HG02981 (cell line): ENCODE data around the gene TBCC.
"Not testable (repeated sequence)": the region's sequence is repeated elsewhere in the genome, so short reads cannot be mapped to it uniquely, and the experiment has no call there.

ENCODE experiments used
- ATAC-seq: cut with Tn5 transposase; IDR thresholded peaks from one replicate; pipeline ENCODE4 v1.9.1; 2021; ENCODE audit warnings: mild to moderate bottlenecking, moderate library complexity; ENCODE audit not compliant: unreplicated experiment

TBCC gene

GRCh38 chr6:42735976-42736375 lies 9.9 kb downstream of the TBCC start:
- ATAC-seq = no peak

- not testable (repeated sequence) for ATAC-seq
Measured at GRCh38 chr6:42733867-42734481, 11.9 kb downstream of the TBCC start.

GRCh38 chr6:42729731-42730130 lies 16.2 kb downstream of the TBCC start:
- ATAC-seq = no peak

GRCh38 chr6:42727627-42728026 lies 18.3 kb downstream of the TBCC start:
- ATAC-seq = no peak

- no peak for ATAC-seq
Measured at GRCh38 chr6:42727087-42727611, 18.8 kb downstream of the TBCC start.

- peak; percentile 68 for ATAC-seq
Measured at GRCh38 chr6:42726485-42727086, 19.3 kb downstream of the TBCC start.

- no peak for ATAC-seq
Measured at GRCh38 chr6:42726026-42726425, 19.9 kb downstream of the TBCC start.

GRCh38 chr6:42724825-42725224 lies 21.1 kb downstream of the TBCC start:
- no peak for ATAC-seq

GRCh38 chr6:42722497-42722896 lies 23.4 kb downstream of the TBCC start, which contains the start of gene PRPH2:
PRPH2 (minus strand) TSS chr6:42722597; CDS start chr6:42722334, 263 bp downstream.
- no peak for ATAC-seq

- ATAC-seq = no peak
Measured at GRCh38 chr6:42720739-42721138, 25.2 kb downstream of the TBCC start.

GRCh38 chr6:42715871-42716270 lies 30.0 kb downstream of the TBCC start:
- ATAC-seq = no peak

- ATAC-seq = no peak
Measured at GRCh38 chr6:42714098-42714761, 31.7 kb downstream of the TBCC start.

- no peak for ATAC-seq
Measured at GRCh38 chr6:42711930-42712329, 34.0 kb downstream of the TBCC start.

GRCh38 chr6:42710316-42710715 lies 35.6 kb downstream of the TBCC start:
- ATAC-seq = no peak

- ATAC-seq = no peak
Measured at GRCh38 chr6:42709871-42710270, 36.0 kb downstream of the TBCC start.

- ATAC-seq = no peak
Measured at GRCh38 chr6:42708096-42708495, 37.8 kb downstream of the TBCC start.

- no peak for ATAC-seq
Measured at GRCh38 chr6:42707595-42707994, 38.3 kb downstream of the TBCC start.

GRCh38 chr6:42704937-42705374 lies 40.9 kb downstream of the TBCC start:
- no peak for ATAC-seq

- ATAC-seq = no peak
Measured at GRCh38 chr6:42704251-42704936, 41.5 kb downstream of the TBCC start.

GRCh38 chr6:42702786-42703185 lies 43.1 kb downstream of the TBCC start:
- ATAC-seq = not testable (repeated sequence)

GRCh38 chr6:42702200-42702599 lies 43.7 kb downstream of the TBCC start:
- no peak for ATAC-seq
